Stimulated activated CD4-positive, alpha-beta T cell treated with anti-CD3 and anti-CD28 coated beads, Interleukin-2, amount 100 ng/mL, for 48 hours (primary cell): Measurements from ENCODE around the gene PNP.
"Not testable (repeated sequence)": the region's sequence is repeated elsewhere in the genome, so short reads cannot be mapped to it uniquely, and the experiment has no call there.

ENCODE experiments used
- DNase-seq, 2 donors: peaks; one replicate each; pipeline ENCODE4 v3.0.0-alpha.2; 2020

PNP gene

GRCh38 chr14:20469242-20469889, at the start of gene PNP:
Gene PNP, plus strand, starts transcription at chr14:20469406. Its CDS starts 119 bp downstream, at chr14:20469525.
- DNase-seq: peak; percentile 83 to 85

- DNase-seq: no peak
Observed at GRCh38 chr14:20419419-20419818, 49.8 kb upstream of the PNP start.

GRCh38 chr14:20421267-20421666, 47.9 kb upstream of the PNP start:
- no peak for DNase-seq

GRCh38 chr14:20422886-20423285, 46.3 kb upstream of the PNP start:
- DNase-seq: no peak

GRCh38 chr14:20424851-20425250, 44.4 kb upstream of the PNP start:
- no peak for DNase-seq

- DNase-seq: no peak
Observed at GRCh38 chr14:20427231-20428009, 41.8 kb upstream of the PNP start.

GRCh38 chr14:20428010-20428365, 41.2 kb upstream of the PNP start:
- no peak for DNase-seq

- no peak for DNase-seq
Observed at GRCh38 chr14:20428802-20429201, 40.4 kb upstream of the PNP start.

- no peak for DNase-seq
Observed at GRCh38 chr14:20429801-20430669, 39.2 kb upstream of the PNP start.

- DNase-seq: no peak
Observed at GRCh38 chr14:20434701-20435581, 34.3 kb upstream of the PNP start.

- DNase-seq: no peak
Observed at GRCh38 chr14:20435582-20436362, 33.4 kb upstream of the PNP start, which contains the start of gene KLHL33. Gene KLHL33, minus strand, starts transcription at chr14:20436166. Its CDS starts 355 bp downstream, at chr14:20435811.

- no peak for DNase-seq
Observed at GRCh38 chr14:20436363-20436755, 32.8 kb upstream of the PNP start.

GRCh38 chr14:20438664-20439063, 30.5 kb upstream of the PNP start:
- DNase-seq: no peak

GRCh38 chr14:20440465-20440864, 28.7 kb upstream of the PNP start:
- no peak for DNase-seq

- no peak for DNase-seq
Observed at GRCh38 chr14:20440882-20441281, 28.3 kb upstream of the PNP start.

GRCh38 chr14:20441461-20441860, 27.7 kb upstream of the PNP start:
- DNase-seq: no peak

- DNase-seq: not testable (repeated sequence)
Observed at GRCh38 chr14:20443650-20444049, 25.6 kb upstream of the PNP start.

- DNase-seq: no peak
Observed at GRCh38 chr14:20446889-20447288, 22.3 kb upstream of the PNP start.

- DNase-seq: not testable (repeated sequence)
Observed at GRCh38 chr14:20452831-20453230, 16.4 kb upstream of the PNP start.

- DNase-seq: peak; percentile 93 to 96
Observed at GRCh38 chr14:20454516-20455354, 14.5 kb upstream of the PNP start, which contains the start of the genes APEX1 and OSGEP. Gene APEX1, plus strand, starts transcription at chr14:20455226. Its CDS starts 420 bp downstream, at chr14:20455646. Gene OSGEP, minus strand, starts transcription at chr14:20454812. Its CDS starts 129 bp downstream, at chr14:20454683.
